GM18858 (cell line): ENCODE results near the gene DNM3.

Experiments used
- ATAC-seq: cut with Tn5 transposase; IDR thresholded peaks from one replicate; pipeline ENCODE4 v1.9.1; 2021; ENCODE audit not compliant: unreplicated experiment

The DNM3 gene

GRCh38 chr1:171916315-171916771 is 75.0 kb downstream of the DNM3 start:
- no peak for ATAC-seq

- no peak for ATAC-seq
Observed at GRCh38 chr1:171917331-171917730, 76.0 kb downstream of the DNM3 start.

- no peak for ATAC-seq
Observed at GRCh38 chr1:171919891-171920887, 78.9 kb downstream of the DNM3 start.

- ATAC-seq: no peak
Observed at GRCh38 chr1:171922999-171923398, 81.7 kb downstream of the DNM3 start.

GRCh38 chr1:171929121-171929520 is 87.8 kb downstream of the DNM3 start:
- no peak for ATAC-seq

- ATAC-seq: no peak
Observed at GRCh38 chr1:171931752-171932151, 90.5 kb downstream of the DNM3 start.

- no peak for ATAC-seq
Observed at GRCh38 chr1:171934664-171935063, 93.4 kb downstream of the DNM3 start.

- no peak for ATAC-seq
Observed at GRCh38 chr1:171935086-171935485, 93.8 kb downstream of the DNM3 start.

- ATAC-seq: no peak
Observed at GRCh38 chr1:171935664-171936063, 94.4 kb downstream of the DNM3 start.

GRCh38 chr1:171937938-171938337 is 96.6 kb downstream of the DNM3 start:
- no peak for ATAC-seq

- no peak for ATAC-seq
Observed at GRCh38 chr1:171939740-171940139, 98.4 kb downstream of the DNM3 start.

GRCh38 chr1:171940368-171940767 is 99.1 kb downstream of the DNM3 start:
- no peak for ATAC-seq

- no peak for ATAC-seq
Observed at GRCh38 chr1:171941920-171942319, 100.6 kb downstream of the DNM3 start.

- ATAC-seq: no peak
Observed at GRCh38 chr1:171943973-171944561, 102.8 kb downstream of the DNM3 start.

- no peak for ATAC-seq
Observed at GRCh38 chr1:171948511-171948910, 107.2 kb downstream of the DNM3 start.

- ATAC-seq: no peak
Observed at GRCh38 chr1:171949316-171949715, 108.0 kb downstream of the DNM3 start.

GRCh38 chr1:171953835-171954234 is 112.5 kb downstream of the DNM3 start:
- ATAC-seq: no peak

- ATAC-seq: no peak
Observed at GRCh38 chr1:171954361-171954760, 113.1 kb downstream of the DNM3 start.

- ATAC-seq: no peak
Observed at GRCh38 chr1:171961861-171962260, 120.6 kb downstream of the DNM3 start.

- ATAC-seq: no peak
Observed at GRCh38 chr1:171963762-171964161, 122.5 kb downstream of the DNM3 start.

- no peak for ATAC-seq
Observed at GRCh38 chr1:171965777-171966176, 124.5 kb downstream of the DNM3 start.
